NCI-H446 (cell line): Measurements from ENCODE around the gene DIO3.
"Not testable (repeated sequence)": the region's sequence is repeated elsewhere in the genome, so short reads cannot be mapped to it uniquely, and the experiment has no call there.

ENCODE experiments used
- DNase-seq, 2 experiments: peaks; one replicate each; lab custom pipeline; 2025; lab: John Stamatoyannopoulos, UW

DIO3 gene

GRCh38 chr14:101559250-101559623, 2.1 kb upstream of the DIO3 start:
- DNase-seq: no peak

- DNase-seq: no peak
Measured at GRCh38 chr14:101559624-101560533, 1.4 kb upstream of the DIO3 start.

DNA sequence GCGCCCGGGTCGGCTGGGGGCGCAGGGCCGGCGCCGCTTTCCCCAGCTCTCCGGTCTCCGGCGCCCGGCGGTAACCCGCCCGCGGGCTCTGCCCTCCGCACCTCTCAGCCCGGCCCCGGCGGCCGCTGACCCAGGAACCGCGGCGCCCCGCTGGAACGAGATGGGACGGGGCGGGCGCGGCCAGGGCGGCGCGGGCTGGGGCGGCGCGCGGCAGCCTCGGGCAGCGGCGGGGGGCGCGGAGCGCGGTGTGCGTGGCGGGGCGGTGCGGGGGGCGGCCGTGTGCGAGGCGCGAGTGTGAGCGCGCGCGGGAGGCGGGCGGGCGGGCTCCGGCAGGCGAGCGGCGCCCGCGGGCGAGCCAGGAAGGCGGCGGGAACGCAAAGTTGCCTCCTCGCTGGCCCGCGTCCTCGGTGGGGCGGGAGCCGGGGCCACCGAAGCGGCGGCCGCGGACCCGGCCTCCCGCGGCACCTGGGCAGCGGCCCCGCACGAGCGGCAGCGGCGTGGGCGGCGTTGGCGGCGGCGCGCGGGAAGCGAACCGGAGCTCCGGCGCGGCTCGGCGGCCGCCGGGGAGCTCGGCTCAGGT, 671 bp upstream of the DIO3 start:
- DNase-seq: no peak

DNA sequence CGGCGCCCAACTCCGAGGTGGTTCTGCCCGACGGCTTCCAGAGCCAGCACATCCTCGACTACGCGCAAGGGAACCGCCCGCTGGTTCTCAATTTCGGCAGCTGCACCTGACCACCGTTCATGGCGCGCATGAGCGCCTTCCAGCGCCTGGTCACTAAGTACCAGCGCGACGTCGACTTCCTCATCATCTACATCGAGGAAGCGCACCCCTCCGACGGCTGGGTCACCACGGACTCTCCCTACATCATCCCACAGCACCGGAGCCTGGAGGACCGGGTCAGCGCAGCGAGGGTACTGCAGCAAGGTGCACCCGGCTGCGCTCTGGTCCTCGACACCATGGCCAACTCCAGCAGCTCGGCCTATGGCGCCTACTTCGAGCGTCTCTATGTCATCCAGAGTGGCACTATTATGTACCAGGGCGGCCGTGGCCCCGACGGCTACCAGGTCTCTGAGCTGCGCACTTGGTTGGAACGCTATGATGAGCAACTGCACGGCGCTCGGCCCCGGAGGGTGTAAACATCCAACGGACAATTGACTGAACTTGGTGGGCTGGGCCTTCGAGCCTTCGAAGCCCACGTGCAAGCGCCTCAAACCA, 699 bp downstream of the DIO3 start:
- DNase-seq: no peak

GRCh38 chr14:101562659-101563351, 1.5 kb downstream of the DIO3 start:
- no peak for DNase-seq

DNA sequence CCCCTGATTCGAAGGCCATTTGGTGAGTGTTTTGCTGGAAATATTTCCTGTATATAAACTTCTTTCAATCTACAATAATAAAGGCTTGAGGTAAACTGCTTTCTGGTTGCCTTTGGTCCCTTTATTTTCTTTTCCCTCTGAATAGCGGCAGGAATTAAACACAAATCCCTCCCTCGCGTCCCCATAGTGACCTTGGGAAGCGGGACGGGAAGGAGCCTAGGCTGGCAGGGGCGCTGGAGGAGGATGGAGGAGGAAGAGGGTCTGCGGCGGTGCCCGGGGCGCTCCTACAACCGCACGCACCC, 2.0 kb downstream of the DIO3 start:
- no peak for DNase-seq

GRCh38 chr14:101563654-101564443, 2.6 kb downstream of the DIO3 start:
- DNase-seq: no peak

GRCh38 chr14:101564444-101564776, 3.1 kb downstream of the DIO3 start:
- DNase-seq: no peak

DNA sequence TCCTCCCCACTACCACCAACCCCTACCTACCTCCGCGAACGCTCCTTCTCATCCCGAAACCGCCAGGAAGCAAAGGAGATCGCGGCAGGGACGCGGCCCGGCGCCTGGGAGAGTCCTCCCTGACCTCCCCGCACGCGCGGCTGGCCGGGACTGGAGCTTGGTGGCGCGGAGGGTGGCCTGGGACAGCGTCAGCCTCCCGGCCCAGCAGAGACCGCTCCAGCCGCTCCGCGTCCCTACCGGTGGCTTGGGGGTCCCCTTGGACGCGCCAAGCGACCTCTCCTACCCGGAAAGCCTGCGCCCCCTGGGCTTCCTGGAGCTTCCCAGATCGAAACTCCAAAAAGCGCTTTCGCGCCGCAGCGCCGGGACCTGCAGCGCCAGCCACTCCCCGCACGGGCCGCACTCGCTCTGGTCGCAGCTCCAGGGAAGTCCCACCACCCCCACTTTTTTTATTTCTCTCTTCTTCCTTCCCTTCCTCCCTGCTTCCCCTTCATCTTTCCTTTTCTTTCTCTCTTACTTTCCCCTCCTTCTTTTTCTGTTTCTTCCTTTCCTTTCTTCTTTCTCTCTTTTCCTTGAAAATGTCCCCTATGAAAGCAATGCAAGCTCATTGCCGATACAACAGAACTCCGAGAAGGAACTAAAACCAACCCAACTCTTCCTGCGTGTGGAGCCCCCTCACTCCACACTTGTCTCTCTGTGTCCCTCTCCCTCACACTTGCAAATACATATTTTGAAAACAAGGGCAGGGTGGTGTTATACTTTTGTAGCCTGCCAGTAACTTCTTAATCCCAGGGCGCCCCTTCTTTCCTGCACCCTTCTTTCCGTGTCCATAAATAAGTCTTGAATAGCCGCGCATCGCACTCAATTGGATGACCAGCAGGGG, 3.8 kb downstream of the DIO3 start:
- no peak for DNase-seq

DNA sequence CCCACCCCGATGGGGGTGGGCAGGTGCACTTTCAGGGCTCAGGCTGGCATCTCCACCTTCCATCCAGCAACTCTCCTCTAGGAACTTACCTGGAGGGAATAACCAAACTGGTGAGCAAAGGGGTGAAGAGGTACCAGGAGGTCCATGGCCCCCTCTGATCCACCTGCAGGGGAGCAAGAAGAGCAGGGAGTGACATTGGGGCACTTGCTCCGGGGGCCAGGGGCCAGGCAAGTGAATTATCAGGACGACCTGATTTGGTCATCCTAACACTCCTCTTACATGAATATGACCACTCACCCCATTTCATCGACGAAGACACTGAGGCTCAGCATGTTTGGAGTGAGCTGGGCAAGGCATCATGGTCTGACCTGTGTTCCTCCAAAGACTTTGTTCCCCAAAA, 6.0 kb downstream of the DIO3 start:
- no peak for DNase-seq

DNA sequence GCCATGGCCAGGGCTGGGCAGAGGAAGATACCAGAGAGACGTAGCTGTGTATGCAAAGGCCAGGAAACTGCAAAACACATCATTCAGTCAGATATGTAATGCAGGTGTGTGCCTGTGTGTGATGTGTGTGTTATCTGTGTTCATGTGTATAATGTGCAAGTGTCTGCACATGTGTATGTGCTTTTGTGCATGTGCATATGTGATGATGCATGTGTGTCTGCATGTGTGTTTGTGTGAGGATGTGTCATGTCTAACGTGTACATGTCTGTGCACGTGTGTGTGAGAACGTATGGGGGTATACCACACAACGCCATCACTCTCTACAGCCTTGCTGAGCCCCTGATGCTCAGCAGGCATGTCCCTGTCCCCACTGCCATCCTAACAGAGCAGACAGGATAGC, 9.7 kb downstream of the DIO3 start:
- DNase-seq: no peak

DNA sequence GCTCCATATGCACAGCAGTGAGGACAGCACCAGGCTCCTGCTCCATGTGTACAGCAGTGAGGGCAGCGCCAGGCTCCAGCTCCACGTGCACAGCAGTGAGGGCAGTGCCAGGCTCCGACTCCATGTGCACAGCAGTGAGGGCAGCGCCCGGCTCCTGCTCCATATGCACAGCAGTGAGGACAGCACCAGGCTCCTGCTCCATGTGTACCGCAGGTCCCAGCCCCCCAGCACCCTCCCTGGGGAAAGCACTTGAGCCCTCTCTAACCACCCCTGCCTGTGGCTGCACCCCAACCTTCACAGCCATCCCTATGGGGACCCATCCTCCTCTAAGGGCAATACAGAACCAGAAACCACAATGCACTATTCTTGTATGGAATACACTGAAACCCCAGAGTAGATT, 11.2 kb downstream of the DIO3 start:
- not testable (repeated sequence) for DNase-seq

- DNase-seq: no peak
Measured at GRCh38 chr14:101573289-101573688, 12.0 kb downstream of the DIO3 start.

DNA sequence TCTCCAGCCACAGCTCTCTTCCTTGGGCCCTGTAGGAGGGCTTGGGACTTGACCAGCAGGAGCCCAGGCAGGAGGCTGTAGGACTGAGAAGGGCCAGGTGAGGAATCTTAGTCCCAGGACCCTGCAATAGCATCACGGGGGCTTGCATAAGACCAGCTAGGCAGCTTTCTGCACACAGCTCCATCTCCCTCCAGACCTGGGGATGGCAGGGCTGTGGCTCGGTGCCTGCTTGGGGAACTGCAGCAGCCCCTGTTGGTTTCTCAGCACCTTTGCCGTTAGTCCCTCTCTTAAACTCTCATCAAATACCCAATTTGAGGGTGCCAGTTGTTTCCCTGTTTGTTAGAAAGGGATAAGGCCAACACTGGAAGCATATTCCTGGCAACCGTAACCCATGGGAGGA, 14.3 kb downstream of the DIO3 start:
- no peak for DNase-seq

DNA sequence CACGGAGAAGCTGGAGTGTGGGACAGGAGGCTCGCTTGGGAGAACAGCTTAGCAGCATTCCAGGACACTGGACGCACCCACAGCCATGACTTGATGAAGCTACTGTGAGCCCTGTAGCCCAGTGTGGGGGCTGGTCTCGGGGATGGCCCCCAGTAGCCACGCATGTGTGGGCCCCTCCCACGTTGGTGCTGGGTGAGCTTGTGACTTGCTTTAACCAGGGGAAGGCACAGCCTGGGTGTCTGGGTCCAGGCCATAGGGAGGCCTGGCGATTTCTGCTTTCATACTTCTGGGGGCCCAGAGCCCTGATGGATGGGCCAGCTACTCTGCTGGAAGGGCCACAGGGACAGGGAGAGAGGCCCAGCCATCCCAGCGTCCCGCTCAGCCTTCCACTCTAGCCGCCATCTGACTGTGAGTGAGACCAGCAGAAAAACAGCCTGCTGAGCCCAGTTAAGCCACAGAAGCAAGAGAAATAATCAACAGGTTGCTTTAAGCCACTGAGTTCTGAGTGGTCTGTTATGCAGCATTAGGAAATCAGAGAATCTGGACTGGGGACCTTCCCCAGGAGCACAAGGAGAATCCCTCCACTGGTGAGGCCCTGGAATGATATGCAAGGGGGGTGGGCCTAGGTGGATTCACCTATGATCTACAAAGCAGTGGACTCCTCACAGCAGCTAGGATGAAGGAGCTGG, 16.1 kb downstream of the DIO3 start:
- DNase-seq: no peak

GRCh38 chr14:101578489-101578888, 17.2 kb downstream of the DIO3 start:
- no peak for DNase-seq

- no peak for DNase-seq
Measured at GRCh38 chr14:101579372-101580080, 18.2 kb downstream of the DIO3 start.

GRCh38 chr14:101581806-101582205, 20.5 kb downstream of the DIO3 start:
- DNase-seq: no peak

DNA sequence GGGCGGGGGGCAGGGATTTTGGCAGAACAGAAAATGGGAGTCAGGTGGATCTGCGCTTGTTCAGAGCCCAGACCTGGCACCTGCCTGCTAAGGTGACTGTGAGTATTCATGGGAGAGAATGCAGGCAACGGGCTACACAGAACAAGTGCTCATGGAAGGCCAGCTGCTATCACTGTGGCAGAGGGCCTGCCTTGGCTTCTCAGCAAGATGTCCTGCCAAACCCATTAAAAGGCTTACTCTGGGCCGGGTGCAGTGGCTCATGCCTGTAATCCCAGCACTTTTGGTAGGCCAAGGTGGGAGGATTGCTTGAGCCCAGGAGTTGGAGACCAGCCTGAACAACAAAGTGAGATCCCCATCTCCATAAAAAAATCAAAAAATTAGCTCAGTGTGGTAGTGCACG, 21.0 kb downstream of the DIO3 start:
- no peak for DNase-seq
